DMS114 treated with DMSO at 0.1 percent for 48 hours (cell line): ENCODE results near the gene DDX4.
"Not testable (repeated sequence)": the region's sequence is repeated elsewhere in the genome, so short reads cannot be mapped to it uniquely, and the experiment has no call there.

ENCODE experiments used
- DNase-seq: peaks from one replicate; lab custom pipeline; 2025; ENCODE audit not compliant: unreplicated experiment; lab: John Stamatoyannopoulos, UW

DDX4 gene

DNA sequence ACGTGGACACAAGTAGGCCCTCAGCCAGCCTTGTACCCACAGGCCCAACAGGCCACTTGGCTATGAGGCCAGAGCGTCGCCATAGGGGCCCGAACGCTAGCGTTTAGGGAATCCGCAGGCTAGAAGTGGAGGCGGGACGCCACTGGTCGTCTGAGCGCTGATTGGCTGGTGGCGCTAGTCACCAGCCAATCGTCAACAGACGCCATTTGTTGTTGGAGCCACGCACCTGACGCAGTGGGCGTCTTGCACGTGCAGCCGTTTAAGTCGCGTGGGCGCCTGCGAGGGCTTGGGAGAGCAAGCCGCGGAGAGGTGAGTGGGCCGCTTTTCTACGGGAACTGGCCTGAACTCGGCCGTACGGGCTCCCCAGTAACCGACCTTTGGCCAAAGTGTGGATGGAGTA is at the start of gene DDX4:
Gene DDX4 (plus strand): TSS at position 269 of the 400 bp plus-strand sequence. CDS start 903 bp downstream, outside the sequence.
- DNase-seq: no peak

DNA sequence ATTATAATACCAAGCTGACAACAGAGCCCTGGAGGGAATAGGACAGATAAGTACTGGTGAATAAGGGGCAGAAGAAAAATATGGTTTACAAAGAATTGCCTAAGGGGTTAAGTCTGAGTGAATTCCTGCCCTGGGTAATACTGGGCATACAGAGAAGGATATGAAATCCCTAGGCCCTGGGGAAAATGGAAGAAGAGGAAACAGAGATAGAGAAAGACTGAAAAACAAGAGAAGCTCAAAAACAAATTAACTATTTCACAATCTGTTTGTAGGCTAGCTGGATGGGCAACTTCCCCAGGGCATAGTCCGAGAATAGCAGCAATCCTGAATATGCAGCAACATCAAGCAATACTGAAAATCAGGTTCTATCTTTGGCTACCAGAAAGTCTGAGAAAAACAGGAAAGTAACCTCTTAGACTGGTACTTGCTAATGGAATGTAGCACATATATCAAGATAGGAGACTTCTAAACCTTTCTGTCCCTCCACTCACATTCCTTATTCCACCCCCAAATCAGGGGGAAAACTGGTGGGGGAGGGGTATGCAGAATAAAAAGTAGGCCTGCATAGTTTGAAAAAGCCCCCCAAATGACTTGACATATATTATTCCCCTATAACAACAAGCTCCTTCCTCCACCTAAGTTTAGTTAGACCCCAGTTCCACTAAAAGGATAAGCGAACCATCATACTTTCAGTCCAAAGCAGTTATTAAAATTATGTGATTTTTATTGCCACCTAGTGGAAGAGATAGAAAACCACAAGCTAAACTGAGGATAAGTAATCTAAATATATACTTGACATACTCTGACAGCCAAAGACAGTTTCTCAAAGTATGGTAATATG is 46.4 kb upstream of the DDX4 start:
- DNase-seq: peak; percentile 40

DNA sequence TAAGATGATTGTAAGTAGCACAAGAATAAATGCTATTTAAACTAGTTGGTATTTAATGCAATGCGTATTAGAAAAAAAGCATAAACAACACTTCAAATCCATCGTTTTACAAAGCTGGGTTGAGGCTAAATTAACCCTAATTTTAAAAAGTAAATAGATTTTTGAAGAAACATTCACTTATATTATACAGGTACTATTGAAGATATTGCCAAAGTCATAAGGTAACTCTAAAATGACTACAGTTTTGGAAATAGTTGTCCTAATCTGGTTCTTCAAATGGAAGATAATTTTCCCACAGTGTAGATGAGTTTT is 45.8 kb upstream of the DDX4 start:
- no peak for DNase-seq

DNA sequence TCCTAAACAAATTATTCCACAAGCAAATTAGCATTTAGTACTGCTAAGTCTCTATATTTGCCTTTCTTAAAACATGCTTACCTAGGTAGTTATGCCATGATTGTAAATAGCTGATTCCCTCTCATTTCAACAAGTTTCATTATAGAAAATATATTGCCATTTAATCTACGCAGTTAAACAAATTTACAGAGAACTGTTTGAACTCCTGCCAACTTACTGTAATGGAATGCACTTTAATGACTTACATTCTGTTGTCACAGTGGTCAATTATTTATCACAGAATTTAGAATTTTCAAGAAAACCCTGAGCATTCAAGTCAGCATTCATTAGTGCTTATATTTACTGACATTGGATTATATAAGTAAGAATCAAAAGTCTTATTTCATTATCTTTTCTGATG is 45.4 kb upstream of the DDX4 start:
- DNase-seq: no peak

DNA sequence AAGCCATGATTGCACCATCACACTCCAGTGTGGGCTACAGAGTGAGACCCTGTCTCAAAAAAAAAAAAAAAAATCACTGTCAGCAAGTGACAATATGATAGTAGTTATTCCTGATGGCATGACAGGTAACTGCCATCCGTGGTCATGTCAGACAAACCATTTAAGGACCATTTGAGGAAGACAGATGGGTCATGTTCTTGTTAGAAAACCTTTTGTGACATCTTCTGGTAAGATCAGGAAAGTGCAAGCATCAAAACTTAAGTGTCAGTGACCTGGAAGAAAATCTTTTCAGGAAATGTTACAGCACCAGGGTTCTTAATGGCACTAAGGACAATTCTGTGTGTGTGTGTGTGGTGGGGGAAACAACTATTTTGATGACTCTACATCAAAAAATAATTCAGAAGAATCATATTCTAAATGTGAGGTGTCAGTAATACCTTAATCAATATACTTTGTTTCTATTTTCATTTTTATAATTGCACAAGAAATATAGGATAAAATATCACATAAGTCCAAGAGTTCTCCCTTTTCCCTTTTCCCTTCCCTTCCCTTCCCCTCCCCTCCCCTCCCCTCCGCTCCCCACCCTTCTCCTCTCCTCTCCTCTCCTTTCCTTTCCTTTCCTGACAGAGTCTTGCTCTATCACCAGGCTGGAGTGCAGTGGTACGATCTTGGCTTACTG is 43.6 kb upstream of the DDX4 start:
- DNase-seq: peak; percentile 13

DNA sequence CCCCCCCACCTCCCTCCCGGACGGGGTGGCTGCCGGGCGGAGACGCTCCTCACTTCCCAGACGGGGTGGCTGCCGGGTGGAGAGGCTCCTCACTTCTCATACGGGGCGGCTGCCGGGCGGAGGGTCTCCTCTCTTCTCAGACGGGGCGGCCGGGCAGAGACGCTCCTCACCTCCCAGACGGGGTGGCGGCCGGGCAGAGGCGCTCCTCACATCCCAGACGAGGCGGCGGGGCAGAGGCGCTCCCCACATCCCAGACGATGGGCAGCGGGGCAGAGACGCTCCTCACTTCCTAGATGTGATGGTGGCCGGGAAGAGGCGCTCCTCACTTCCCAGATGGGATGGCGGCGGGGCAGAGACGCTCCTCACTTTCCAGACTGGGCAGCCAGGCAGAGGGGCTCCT is 41.2 kb upstream of the DDX4 start:
- DNase-seq: not testable (repeated sequence)

DNA sequence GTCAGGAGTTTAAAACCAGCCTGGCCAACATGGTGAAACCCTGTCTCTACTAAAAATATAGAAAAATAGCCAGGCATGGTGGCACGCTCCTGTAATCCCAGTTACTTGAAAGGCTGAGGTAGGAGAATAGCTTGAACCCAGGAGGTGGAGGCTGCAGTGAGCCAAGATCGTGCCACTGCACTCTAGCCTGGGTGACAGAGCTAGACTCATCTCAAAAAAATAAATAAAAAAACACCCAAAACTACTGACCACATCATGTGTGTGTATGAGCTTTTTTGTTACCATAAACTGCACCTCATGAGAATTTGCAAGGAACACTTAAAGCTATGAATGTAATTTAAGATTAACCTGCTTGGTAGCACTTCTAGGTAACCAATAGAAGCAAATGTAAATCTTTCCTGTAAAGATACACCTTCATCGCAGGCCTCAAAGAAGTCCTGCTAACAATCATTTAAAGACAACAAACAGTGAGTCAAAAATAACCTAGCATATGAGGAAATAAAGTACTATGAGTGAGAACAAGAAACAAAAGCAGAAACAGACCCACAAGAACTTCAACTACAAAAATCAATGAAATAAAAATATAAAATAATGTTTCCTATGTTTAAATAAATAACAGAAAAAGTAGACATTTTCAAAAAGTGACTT is 38.7 kb upstream of the DDX4 start:
- DNase-seq: no peak

DNA sequence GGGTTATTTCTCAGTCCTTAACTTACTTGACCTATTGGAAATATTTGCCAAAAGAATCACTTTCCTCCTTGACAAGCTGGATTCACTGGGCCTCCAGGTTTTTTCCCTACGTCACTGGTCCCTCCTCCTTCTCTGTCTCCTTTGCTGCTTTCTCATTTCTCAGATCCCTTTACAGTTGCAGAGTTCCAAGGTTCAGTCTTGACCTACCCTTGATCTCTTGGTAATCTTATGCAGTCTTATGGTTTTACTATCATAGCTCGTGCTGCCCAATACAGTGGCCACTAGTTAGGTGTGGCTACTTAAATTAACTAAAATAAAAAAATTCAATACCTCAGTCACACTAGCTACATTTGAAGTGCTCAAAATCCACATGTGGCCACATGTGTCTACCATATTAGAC is 37.1 kb upstream of the DDX4 start:
- DNase-seq: no peak

DNA sequence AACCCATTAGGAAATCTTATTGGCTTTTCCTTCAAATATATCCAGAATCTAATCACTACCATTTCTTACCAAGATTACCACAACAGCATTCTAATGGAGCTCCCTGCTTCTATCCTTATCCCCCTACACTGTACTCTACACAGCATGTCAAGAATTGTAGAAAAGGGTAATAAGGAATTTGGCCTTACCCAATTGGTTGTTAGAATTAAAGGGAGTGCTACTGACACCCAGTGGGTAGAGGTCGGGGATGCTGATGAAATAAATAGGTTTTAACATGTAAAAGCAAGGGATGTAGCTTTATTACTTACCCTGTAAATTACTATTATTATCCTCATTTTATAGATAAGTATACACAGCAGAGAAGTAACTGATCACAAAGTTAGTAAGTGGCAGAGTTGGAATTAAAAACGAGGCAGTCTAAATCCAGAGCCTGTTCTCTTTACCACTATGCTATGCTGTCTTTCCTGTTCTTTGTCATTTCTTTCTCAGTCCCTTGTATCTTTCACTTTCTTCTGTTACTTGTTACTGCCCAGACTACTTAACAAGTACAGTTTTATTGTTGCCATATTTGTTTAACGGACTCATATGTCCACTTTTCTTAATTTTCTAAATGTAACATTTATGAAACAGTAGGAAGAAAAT is 36.3 kb upstream of the DDX4 start:
- DNase-seq: no peak

DNA sequence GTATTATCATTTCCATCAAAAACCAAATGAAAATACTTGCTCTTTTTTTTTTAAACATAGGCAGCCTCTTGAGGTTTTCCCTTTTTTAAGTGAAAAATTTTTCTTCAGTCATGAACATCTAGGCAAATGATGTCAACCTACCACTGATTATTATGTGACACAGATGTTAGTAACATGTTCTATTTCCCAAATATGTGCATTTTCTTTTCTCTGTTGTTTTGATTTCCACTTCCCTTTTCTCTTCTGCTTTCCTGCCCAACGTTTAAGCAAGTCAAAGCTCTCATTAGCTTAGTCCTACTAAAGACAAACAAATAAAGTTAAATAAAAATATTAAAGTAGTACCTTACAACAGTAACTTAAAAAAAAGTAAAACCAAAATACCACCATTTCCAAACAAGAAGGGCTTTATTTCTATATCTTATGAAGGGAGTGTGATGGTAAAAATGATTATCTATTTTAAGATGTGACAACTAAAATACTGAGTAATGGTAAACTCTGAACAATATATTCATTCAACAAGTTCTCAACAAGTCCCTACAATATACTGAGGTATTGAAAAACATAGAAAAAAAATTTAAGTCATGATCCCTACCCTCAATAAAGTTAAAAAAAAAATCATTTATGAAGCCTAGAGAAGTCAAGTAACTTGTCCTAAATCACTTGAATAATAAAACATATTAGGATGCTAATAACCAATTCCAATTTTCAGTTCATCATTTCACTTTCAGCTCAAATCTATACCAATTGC is 35.1 kb upstream of the DDX4 start:
- DNase-seq: no peak

DNA sequence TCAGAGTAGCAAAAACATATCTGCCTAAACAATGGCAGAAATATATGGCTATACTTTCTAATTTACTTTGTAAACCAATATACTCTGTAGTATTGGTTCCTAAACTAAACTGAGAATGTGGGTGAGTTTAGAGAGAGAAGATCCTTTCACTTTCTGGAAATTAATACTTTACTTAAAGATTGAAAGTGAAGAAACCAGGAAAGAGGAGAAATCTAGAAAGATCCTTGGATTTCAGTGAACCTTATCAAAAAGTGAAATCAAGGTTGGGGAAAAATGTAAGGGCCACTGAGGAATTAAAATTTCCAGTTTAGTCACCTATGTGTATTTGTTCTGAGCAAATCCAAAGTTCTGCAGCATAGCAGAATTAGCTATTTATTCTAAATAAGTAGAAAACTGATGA is 31.6 kb upstream of the DDX4 start:
- no peak for DNase-seq

DNA sequence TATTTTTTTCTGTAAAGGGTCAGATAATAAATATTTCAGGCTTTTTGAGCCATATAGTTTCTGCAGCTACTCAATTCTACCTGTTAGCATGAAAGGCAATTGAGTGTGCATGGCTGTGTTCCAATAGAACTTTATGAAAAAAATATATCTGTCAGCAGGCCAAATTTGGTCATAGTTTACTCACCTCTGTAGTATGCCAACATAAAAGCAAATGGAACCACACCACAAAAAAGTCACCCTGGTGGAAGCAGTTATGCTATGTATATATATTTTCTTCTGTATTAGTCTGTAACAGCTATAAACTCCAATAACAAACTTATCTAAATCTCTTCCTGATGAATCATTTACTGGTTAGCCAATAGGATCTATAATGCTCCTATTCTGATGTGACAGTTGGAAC is 29.1 kb upstream of the DDX4 start:
- DNase-seq: no peak

DNA sequence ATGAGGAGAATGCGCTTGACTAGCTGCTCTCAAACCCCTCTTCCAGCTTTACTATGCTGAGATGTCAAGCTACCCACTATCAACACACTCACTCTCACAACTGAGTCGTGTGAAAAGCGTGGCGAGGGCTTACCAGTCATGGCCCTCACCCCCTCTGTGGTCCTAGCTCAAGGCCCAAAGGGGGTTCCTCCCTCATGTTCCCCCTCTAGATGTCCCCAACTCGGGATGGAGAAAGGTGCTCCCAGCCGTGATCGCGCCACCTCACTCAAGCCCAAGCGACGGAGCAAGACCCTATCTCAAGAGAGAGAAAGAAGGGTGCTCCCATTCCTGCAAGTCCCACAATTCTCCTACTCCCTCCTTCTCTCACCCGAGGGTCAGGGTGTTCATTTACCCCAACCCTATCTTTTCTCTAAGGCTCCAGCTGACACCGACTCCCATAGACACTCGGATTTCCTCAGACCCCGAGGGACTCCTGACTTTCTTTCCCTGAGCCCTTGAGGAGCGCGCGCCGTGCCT is 26.3 kb upstream of the DDX4 start:
- no peak for DNase-seq

DNA sequence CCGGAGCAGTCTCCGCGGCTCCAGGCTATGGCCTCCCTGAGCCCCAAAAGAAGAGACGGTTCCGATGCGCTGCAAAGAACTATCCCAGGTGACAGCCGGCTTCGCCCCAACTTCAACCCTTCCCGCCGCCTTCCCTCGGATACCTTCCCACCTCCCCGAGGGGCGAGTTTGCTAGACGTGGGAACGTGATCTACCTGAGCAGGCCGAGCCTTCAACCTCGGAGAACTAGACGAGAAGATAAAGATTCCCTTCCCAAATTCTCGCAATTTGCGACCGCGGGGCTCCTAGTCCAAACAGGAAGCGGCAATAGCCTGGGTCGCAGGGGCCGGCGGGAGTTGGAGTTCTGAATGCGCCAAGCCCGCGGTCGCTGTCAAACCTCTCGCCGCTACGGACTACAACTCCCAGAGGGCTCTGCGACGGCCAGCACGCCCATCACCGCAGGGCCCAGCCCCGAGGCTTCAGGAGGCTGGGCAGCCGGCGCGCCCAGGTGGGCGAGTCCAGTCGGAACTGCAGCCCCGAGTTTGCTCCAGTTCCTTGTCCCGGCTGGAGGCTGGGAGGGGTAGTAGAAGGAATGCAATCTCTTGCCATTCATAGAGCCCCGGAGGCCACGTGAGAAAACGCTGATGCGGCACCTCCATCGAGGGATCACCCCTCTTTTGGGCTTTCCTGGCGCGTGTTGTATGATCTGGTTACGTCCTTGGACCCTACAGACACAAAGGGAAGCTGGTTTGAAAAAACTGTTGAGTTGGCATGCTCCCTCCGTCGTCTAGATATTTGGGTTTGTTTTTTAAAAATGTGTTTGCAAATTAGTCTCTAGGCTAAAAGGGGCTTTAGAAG is 25.6 kb upstream of the DDX4 start, which contains the start of gene SLC38A9:
Gene SLC38A9 (minus strand): TSS at position 302 of the 837 bp plus-strand sequence. CDS start 14,366 bp downstream, outside the sequence.
- peak; percentile 92 for DNase-seq

DNA sequence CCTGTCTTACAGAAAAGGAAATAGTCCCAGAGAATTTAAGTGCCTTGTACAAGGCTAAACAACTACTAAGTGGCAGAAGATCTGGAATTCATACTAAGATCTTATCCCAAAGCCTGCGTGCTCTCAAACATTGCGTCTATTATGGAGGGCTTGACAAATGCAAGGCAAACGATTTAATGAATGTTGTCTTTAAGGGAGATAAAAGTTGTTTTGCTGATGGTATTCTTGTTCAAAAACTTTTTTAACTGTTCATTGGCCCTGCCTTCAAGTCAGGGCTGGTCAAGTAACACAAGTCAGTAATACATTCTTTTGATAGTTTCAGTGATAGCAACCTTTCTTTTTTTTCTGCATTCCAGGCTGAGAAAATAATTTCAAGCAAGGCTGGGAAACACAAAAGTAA is 24.0 kb upstream of the DDX4 start:
- DNase-seq: no peak

DNA sequence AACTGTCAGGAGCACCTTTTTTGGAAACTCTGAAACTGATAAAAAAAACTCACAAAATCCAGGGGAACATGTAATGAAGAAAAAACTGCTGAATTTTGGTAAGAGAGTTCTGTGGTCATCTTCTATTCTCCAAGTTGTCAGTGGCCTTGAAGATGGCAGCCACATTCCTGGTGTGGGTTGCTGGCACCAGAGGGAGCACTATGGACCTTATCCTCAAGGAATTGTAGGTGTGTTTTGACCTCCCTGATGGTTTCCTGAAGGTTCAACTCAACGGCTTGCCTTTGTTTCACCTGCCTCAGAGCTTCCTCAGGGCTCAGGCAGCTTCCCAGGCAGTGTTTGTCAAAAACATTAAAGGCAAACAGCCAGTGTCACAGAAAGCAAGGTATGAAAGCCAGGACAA is 23.5 kb upstream of the DDX4 start:
- no peak for DNase-seq

DNA sequence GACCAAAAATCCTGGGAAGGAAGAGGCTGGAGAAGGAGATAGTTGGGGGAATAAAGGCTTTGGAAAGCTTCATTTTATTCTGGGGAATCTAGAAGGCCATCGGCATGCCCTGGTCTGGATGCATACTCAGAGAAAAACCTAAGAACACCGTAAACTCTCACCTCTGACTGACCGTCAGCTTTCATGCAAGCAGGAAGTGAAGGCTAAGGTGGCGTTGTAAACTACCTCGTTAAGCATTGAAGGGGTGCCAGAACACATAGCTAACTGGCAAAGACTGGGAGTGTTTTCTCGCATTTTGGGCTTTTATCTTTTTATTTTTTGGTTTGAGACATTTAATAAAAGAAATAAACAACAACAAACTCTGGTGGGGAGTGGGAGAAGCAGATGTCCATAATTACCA is 23.1 kb upstream of the DDX4 start:
- DNase-seq: no peak

DNA sequence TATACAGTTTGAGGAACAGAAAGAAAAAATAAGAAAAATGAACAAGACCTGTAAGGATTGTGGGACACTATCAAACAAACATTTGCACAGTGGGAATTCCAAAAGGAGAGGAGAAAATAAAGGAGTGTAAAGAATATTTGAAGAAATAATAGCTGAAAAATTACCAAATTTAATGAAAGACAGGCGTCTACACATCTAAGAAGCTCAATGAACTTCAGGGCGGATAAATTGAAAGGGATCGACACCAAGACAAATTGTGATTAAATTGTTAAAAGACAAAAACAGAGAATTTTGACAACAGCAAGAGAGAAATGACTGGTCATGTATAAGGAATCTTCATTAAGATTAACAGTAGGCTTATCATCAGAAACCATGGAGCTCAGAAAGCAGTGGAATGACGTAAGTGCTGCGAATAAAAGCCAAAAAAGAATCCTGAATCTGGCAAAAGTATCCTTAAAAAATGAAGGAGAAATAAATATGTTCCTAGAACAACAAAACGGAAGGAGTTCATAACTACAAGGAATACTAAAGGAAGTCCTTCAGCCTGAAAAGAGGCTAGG is 22.3 kb upstream of the DDX4 start:
- no peak for DNase-seq

DNA sequence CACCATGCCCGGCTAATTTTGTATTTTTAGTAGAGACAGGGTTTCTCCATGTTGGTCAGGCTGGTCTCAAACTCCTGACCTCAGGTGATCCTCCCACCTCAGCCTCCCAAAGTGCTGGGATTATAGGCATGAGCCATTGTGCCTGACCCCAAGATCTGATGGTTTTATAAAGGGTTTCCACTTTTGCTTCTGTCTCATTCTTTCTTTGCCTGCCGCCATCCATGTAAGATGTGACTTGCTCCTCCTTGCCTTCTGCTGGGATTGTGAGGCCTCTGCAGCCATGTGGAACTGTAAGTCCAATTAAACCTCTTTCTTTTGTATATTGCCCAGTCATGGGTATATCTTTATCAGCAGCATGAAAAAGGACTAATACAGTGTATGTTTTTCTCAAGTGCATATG is 18.8 kb upstream of the DDX4 start:
- DNase-seq: not testable (repeated sequence)
